Ectodermal cell (in vitro differentiated cells): ENCODE data around the gene OR2C1.

ENCODE experiments used
- H3K27ac ChIP-seq: 2 replicates; pipeline ENCODE4 v1.7.0; 2013; ENCODE audit warnings: mild to moderate bottlenecking, low read depth, low read length; ENCODE audit not compliant: insufficient read depth, poor library complexity, severe bottlenecking
- H3K27me3 ChIP-seq: 2 replicates; pipeline ENCODE4 v1.7.0; 2013; ENCODE audit warnings: mild to moderate bottlenecking, low read length; ENCODE audit not compliant: insufficient read depth, control insufficient read depth, poor library complexity, severe bottlenecking
- H3K36me3 ChIP-seq: one replicate; pipeline ENCODE4 v1.7.0; 2013; ENCODE audit warnings: low read length; ENCODE audit not compliant: control insufficient read depth, insufficient read depth
- H3K4me1 ChIP-seq: one replicate; pipeline ENCODE4 v1.7.0; 2013; ENCODE audit warnings: low read length; ENCODE audit not compliant: control insufficient read depth, insufficient read depth
- H3K4me3 ChIP-seq: 2 replicates; pipeline ENCODE4 v1.7.0; 2013; ENCODE audit warnings: low read depth, low read length, control low read depth; ENCODE audit not compliant: insufficient read depth
- H3K9me3 ChIP-seq: 2 replicates; pipeline ENCODE4 v1.7.0; 2013; ENCODE audit warnings: mild to moderate bottlenecking, low read length, moderate library complexity; ENCODE audit not compliant: control insufficient read depth
- WGBS, 2 experiments: methylation state at CpG; one replicate each; pipeline ENCODE4 v1.1.7; 2013; ENCODE audit warnings: missing lambda C conversion rate in 2 of 2; 5-methylcytosine and 5-hydroxymethylcytosine counted together

OR2C1 gene

GRCh38 chr16:3383045-3383448 is 27.4 kb downstream of the OR2C1 start:
- WGBS, 2 experiments = 95% methylated on average over 10 of the region's 10 CpGs
- H3K27ac ChIP-seq = no peak overlapping the region
- no peaks in the 10 kb centered on the region for H3K4me1 ChIP-seq
- H3K4me3 ChIP-seq = no peak overlapping the region
- no peaks in the 10 kb centered on the region for H3K27me3 ChIP-seq
- peaks cover 42% of the 10 kb centered on the region for H3K36me3 ChIP-seq
- no peaks in the 10 kb centered on the region for H3K9me3 ChIP-seq

- Histone ChIP-seq H3K27ac (no peak overlapping the region), H3K27me3 (no peaks in the 10 kb centered on the region), H3K36me3 (peaks cover 54% of the 10 kb centered on the region), H3K9me3 (no peaks in the 10 kb centered on the region), H3K4me1 (no peaks in the 10 kb centered on the region), H3K4me3 (no peak overlapping the region)
- 95% methylated on average over 6 of the region's 6 CpGs for WGBS, 2 experiments
These were observed 32.6 kb downstream of the OR2C1 start for GRCh38 chr16:3388325-3388724.

- 89 to 90% methylated on average over 9 of the region's 9 CpGs for WGBS, 2 experiments
- Histone ChIP-seq H3K36me3 (peaks cover 52% of the 10 kb centered on the region), H3K4me1 (no peaks in the 10 kb centered on the region), H3K27me3 (no peaks in the 10 kb centered on the region), H3K9me3 (no peaks in the 10 kb centered on the region), H3K4me3 (no peak overlapping the region), H3K27ac (no peak overlapping the region)
These were observed 34.1 kb downstream of the OR2C1 start for GRCh38 chr16:3389663-3390338.

- H3K36me3 ChIP-seq = peaks cover 35% of the 10 kb centered on the region
- no peaks in the 10 kb centered on the region for H3K27me3 ChIP-seq
- H3K9me3 ChIP-seq = no peaks in the 10 kb centered on the region
- peak overlapping the region; percentile 53 for H3K27ac ChIP-seq
- peaks cover 3% of the 10 kb centered on the region for H3K4me1 ChIP-seq
- H3K4me3 ChIP-seq = peak overlapping the region; percentile 91
- 1% methylated on average over 18 of the region's 18 CpGs for WGBS, 2 experiments
These were observed 44.7 kb downstream of the OR2C1 start for GRCh38 chr16:3400446-3400778.

- 0% methylated on average over 95 of the region's 95 CpGs for WGBS, 2 experiments
- H3K36me3 ChIP-seq = peaks cover 41% of the 10 kb centered on the region
- peak within 1 kb of the TSS; percentile 53 for H3K27ac ChIP-seq
- peaks cover 3% of the 10 kb centered on the region for H3K4me1 ChIP-seq
- peak within 1 kb of the TSS; percentile 91 for H3K4me3 ChIP-seq
- no peaks in the 10 kb centered on the region for H3K9me3 ChIP-seq
- no peaks in the 10 kb centered on the region for H3K27me3 ChIP-seq
These were observed 45.3 kb downstream of the OR2C1 start, which contains the start of the genes ZNF174 and ZSCAN32 for GRCh38 chr16:3400779-3401688. Gene ZNF174, plus strand, starts transcription at chr16:3401215. Its CDS starts 790 bp downstream, at chr16:3402005. Gene ZSCAN32, minus strand, starts transcription at chr16:3401004. Its CDS starts 3,447 bp downstream, at chr16:3397557.

GRCh38 chr16:3401719-3402397 is 46.2 kb downstream of the OR2C1 start:
- Histone ChIP-seq H3K4me3 (peak overlapping the region; percentile 91), H3K27ac (no peak overlapping the region), H3K4me1 (peaks cover 3% of the 10 kb centered on the region), H3K27me3 (no peaks in the 10 kb centered on the region), H3K9me3 (no peaks in the 10 kb centered on the region), H3K36me3 (peaks cover 43% of the 10 kb centered on the region)
- 25% methylated on average over 17 of the region's 17 CpGs for WGBS, 2 experiments
